NAMALWA (cell line): ENCODE measurements around the gene GCDH.
"Not testable (repeated sequence)": the region's sequence is repeated elsewhere in the genome, so short reads cannot be mapped to it uniquely, and the experiment has no call there.

Source experiments
- DNase-seq: peaks from one replicate; pipeline ENCODE4 v3.0.0-alpha.2; 2015; ENCODE audit warnings: low spot score

The GCDH gene

DNA sequence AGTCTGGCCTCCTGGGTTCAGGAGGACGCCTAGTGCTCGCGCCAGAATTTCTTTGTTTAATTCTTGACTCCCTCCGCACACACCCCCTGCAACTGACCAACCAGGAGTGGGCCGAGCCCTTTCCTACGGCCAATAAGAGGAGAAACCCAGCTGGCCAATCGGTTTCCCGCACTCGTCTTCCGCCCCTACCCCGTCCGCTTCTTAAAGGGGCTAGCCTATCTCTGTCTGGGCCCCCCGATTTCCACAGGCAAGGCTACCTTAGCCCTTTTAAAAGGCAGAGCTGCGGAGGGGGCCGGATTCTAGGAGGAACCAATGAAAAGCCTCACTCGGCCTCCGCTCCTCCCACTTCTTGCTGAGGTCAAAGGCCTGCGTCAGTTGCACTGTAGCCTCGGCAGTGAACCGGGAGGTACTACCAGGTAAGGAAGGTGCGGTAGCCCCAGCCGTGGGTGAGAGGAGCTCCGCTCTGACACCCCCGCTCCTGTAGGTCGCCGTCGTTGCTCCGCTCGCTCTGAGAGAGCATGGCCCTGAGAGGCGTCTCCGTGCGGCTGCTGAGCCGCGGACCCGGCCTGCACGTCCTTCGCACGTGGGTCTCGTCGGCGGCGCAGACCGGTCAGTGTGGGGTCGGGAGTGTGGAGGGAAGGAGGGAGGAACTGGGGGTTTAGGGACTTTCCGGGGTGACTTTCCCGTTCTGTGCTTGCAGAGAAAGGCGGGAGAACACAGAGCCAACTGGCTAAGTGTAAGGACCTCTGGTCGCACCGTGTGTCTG lies at the start of gene GCDH:
Gene GCDH (plus strand): TSS at position 374 of the 766 bp plus-strand sequence. CDS start 145 bp downstream, at position 519.
- DNase-seq, result peak; percentile 99

DNA sequence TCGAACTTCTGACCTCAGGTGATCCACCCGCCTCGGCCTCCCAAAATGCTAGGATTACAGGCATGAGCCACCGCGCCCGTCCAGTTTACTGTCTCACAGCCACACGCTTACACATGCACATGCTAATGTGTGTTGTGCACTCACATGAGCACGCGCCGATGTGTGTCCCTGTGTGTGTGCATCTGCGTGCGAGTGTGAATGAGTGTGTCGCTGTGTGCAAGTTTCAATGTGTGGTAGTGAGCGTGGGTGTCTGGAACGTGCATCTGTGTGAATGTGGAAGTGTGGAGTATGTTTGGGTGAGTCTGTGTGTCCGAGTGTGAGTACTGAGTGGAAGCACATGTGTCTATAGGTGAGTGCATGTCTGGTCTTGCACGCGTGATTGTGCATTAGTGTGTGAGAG lies 48.4 kb upstream of the GCDH start:
- DNase-seq, result no peak

DNA sequence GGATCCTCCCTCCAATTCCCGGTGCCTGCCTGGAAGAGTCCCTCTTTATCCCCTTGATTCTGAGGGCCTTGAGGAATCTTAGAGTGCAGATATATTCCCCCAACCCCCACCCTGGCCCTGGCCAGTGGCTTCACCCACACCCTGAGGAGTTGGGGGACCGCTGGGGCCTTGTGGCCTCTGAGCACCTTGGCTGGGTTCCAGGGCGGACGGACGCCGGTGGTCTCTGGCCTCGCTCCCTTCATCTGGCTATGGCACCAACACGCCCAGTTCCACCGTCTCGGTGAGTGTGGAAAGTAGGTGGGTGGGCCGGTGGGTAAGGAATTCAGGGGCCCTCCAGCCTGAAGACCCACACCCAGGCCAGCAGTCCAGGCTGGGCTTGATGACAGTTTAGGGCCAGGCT lies 47.6 kb upstream of the GCDH start:
- DNase-seq, result no peak

DNA sequence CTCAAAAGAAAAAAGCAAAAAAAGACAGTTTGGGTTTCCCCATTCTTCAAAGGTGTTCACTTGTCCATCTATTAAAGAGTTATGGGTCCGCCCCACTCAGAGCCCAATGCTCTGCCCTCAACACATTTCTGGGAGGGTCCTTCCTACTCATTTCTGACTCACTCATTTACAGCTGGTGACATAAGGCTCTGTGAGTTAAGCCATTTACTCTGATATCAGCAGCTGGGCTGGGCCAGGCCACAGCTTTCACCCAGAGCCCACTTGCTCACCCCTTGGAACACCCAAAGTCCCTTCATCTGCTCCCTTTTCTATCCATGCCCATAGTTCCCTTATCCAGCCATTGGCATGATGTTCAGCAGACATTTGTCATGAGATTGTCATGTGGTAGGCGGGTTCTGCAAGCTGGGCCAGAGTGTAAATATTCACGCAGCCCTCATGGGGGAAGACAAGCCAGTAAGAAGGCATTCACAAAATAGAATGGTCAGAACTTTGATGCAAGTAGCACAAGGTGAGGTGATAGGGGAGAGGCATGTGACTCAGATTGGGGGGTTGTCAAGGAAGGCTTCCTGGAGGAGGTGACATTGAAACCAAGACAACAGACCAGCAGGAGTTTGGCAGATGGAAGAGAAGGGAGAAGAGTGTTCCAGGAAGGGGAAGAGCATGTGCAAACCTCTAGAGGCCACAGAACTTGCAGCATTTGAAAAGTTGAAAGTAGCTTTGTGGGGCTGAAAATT lies 46.8 kb upstream of the GCDH start:
- DNase-seq, result no peak

DNA sequence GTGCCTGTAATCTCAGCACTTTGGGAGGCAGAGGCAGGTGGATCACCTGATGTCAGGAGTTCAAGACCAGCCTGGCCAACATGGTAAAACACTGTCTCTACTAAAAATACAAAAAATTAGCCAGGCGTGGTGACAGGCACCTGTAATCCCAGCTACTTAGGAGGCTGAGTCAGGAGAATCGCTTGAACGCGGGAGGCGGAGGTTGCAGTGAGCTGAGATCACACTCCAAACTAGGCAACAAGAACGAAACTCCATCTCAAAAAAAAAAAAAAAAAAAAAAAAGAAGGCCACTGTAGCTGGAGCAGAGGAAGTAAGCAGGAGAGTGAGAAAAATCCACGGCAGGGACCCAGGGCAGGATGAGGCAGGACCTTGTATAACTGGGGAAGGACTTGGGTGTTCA lies 44.3 kb upstream of the GCDH start:
- not testable (repeated sequence) for DNase-seq

DNA sequence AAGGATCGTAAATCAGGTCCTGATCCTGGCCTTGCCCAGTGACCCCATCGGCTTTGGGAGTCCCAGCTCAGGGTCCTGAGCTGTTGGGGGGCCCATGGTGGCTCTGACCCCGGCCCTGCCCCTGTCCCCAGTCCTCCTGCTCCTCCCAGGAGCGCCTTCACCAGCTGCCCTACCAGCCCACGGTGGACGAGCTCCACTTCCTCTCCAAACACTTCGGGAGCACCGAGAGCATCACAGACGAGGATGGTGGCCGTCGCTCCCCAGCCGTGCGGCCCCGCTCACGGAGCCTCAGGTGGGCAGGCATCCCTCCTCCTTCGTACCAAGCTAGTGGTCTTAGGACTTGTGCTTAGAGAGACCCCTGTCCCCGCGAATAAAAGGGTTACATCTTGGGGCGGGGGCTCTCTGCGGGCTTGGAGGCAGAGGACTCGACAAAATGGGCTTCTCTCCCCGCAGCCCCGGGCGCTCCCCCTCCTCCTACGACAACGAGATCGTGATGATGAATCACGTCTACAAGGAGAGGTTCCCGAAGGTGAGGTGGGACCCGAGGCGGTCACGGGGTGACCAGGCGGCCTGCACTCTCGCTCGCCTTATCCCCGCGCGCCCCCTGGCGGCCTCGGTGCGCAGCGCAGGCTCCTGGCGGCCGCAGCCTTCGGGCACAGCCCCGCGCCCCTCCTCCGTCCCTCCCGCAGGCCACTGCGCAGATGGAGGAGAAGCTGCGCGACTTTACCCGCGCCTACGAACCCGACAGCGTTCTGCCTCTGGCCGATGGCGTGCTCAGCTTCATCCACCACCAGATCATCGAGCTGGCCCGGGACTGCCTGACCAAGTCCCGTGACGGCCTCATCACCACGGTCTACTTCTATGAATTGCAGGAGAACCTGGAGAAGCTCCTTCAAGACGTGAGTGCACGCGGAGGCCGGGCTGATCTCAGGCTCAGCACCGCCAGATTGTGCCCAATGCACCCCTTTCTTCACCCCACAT lies 43.5 kb upstream of the GCDH start:
- DNase-seq, result peak; percentile 83

DNA sequence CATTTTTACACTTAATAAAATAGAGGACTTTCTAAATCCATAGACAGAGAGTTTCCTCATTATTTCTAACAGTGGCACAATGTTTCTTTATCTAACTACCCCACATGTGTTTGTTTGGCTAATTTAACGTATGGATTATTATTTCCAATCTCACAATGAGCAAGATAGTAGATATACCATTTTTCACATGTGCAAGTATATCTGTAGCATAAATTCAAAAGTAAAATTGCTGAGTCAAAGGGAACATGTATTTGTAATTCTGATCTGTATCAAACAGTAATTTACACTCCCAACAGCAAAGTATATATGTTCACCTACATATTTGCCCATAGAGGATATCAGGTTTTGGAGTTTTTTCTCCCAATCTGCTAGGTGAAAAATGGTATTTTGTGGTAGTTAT lies 34.3 kb upstream of the GCDH start:
- no peak for DNase-seq

DNA sequence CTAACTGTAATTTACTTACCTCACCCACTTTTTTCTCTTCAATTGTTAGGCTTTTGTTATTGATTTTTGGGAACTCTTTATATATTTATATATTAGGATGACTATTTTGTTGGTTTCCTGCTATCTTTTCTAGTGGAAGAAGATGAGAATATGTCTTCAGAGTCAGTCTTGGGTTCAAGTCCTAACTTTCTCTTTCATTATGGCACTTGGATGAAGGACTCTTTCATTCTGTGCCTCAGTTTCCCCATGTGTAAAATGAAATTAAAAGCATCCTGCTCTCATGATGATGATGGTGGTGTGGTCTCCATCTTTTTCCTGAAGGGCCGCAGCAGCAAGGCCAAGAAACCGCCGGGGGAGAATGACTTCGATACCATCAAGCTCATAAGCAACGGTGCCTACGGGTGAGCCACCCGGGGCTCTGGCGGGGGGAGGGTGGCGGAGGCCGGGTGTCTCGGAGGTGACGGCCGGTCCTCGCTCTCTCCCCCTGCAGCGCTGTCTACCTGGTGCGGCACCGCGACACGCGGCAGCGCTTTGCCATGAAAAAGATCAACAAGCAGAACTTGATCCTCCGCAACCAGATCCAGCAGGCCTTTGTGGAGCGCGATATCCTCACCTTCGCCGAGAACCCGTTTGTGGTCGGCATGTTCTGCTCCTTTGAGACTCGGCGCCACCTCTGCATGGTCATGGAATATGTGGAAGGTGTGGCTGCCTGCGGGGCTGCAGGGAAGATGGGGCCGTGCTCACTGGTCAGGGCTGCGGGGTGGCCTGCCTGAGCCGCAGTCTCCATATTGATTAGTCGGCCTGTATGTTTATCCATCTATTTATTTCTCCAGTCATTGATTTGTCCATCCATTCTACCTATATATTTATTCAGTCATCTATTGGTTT lies 32.7 kb upstream of the GCDH start:
- no peak for DNase-seq

DNA sequence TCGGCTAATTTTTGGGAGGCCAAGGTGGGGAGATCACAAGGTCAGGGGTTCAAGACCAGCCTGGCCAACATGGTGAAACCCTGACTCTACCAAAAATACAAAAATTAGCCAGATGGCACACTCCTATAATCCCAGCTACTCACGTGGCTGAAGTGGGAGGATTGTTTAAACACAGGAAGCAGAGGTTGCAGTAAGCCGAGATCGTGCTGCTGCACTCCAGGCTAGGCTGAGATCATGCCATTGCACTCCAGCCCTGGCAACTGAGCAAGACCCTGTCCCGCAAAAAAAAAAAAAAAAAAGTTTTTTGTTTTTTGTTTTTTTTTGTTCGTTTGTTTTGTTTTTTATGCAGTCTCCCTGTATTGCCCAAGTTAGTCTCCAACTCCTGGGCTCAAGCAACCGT lies 31.4 kb upstream of the GCDH start:
- DNase-seq, result no peak

DNA sequence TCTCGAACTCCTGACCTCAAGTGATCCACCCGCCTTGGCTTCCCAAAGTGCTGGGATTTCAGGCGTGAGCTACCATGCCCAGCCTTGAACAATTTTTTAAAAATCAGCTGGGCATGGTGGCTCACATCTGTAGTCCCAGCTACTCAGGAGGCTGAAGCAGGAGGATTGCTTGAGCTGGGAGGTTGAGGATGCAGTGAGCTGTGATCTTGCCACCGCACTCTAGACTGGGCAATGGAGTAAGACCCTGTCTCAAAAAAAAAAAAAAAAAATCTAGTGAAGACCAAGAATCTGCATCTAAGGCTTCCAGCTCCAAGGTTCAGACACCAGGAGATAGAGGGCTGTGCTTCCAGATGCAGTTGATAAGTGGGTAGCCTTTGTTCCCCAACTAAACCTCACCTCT lies 26.8 kb upstream of the GCDH start:
- DNase-seq, result no peak

DNA sequence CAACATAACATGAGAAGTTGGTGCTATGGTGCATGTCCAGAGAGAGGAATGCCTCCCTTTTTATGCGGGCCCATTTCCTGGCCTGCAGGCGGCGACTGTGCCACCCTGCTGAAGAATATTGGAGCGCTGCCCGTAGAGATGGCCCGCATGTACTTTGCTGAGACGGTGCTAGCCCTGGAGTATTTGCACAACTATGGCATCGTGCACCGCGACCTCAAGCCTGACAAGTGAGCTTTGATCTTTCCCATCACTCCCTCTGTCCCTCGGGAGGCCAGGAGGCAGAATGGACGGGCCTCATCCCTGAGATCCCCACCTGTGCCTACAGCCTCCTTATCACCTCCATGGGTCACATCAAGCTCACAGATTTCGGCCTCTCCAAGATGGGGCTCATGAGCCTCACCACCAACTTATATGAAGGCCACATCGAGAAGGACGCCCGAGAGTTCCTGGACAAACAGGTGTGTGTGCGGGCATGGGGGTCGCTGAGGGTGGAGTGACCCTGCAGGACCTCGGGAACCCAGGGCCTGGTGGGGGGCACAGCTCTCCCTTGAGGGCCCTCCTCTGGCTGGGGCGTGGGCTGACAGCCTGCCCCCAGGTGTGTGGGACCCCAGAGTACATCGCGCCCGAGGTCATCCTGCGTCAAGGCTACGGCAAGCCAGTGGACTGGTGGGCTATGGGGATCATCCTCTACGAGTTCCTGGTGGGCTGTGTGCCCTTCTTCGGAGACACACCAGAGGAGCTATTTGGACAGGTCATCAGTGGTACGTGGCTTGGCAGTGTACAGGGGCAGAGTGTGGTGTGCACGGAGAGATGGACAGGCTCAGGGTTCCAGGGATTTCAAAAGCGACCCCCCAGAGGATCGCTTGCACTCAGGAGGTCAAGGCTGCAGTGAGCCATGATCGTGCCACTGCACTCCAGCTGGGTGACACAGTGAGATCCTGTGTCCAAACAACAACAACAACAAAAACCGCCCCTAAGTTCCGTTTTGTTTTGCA lies 25.9 kb upstream of the GCDH start:
- DNase-seq, result no peak

DNA sequence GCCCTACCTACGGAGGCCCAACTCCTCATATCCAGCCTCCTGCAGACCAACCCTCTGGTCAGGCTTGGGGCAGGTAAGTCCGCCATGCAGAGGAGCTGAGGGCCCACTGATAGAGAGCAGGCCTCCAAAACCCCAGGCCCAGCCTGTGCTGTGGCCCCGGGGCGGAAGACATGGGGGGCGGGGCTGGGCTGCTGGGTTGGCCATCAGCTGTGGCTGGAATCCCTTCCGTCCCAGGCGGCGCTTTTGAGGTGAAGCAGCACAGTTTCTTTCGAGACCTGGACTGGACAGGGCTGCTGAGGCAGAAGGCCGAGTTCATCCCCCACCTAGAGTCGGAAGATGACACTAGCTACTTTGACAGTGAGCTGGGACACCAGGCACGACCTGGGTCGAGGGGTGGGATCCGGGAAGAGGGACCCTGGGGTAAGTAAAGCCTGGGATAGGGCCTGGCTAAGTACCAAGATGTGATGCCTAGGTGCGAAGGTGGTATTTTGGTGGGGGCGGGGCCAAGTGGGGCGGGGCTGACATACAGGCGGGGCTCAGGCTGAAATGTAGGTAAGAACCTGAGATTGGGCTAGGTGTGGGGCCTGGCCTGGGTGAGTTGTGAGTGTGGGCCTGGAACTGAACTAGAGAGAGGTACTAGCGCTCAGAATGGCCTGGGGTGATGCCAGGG lies 25.1 kb upstream of the GCDH start:
- DNase-seq, result no peak

DNA sequence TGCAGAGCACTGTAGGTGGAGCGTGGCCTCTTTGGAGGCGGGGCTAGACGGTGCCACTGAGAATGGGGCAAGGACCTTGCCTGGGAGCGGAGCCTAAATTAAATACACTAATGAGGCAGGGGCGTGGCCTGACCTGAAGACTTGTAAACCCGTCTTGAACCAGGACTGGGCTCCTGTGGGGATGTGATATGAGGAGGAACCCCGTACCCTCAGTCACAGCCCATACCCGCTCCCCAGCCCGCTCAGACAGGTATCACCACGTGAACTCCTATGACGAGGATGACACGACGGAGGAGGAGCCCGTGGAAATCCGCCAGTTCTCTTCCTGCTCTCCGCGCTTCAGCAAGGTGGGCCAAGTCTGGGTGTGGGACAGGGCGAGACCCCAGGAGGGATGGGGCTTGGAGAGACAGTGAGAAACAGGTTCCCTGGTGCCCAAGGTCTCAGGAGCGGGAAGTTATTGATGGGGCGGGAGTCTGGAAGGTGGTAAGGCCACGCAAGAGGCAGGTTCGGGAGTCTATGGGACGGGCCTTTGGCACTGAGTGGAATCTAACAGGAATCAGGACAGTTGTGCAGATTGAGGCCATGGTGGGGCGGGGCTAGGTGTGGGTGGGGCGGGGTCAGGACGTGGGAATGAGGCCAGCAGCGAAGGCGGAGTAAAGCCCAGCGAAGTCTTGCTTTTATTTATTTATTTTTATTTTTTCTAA lies 24.4 kb upstream of the GCDH start:
- no peak for DNase-seq

DNA sequence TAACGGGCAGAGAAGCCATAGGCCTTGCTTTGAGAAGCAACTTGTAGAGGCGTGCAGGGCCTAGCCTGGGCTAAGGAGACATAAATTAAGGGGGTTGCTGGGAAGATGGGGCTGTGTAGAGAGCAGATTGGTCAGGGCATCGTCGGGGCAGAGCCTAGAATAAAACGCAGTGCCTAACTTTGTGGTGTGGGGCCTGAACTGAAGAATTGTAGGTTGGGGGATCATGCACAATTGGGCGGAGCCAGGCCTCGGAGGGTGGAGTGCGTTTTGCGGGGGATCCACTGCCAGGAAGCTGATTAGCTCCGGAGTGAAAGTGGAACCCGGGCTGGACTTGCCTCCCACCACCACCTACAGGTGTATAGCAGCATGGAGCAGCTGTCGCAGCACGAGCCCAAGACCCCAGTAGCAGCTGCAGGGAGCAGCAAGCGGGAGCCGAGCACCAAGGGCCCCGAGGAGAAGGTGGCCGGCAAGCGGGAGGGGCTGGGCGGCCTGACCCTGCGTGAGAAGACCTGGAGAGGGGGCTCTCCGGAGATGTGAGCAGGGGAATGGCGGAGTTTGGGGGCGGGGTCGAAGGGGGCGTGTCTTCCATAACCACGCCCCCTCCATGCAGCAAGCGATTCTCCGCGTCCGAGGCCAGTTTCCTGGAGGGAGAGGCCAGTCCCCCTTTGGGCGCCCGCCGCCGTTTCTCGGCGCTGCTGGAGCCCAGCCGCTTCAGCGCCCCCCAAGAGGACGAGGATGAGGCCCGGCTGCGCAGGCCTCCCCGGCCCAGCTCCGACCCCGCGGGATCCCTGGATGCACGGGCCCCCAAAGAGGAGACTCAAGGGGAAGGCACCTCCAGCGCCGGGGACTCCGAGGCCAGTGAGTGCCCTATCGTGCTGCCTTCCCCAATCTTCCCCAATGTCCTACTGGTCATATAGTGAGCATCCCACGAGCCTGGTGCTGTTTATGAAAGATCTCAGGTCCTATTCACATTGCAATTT lies 23.6 kb upstream of the GCDH start:
- peak; percentile 39 for DNase-seq

DNA sequence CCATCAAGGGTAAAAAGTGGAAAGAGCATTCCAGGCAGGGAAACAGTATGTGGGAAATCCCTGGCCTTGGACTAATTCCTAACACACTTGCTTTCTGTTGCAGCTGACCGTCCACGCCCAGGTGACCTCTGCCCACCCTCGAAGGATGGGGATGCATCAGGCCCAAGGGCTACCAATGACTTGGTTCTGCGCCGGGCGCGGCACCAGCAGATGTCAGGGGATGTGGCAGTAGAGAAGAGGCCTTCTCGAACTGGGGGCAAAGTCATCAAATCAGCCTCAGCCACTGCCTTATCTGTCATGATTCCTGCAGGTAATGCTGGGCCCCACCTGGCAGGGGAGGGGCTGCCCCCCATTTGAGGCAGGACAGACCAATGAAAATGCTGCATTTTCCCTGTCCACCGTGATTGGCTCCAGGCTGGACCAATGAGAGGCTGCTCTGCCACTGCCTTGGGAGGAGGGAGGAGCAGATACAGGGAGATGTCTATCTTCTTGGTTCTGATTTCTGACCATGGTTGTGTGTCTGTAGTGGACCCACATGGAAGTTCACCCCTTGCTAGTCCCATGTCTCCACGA lies 22.3 kb upstream of the GCDH start:
- peak; percentile 57 for DNase-seq

DNA sequence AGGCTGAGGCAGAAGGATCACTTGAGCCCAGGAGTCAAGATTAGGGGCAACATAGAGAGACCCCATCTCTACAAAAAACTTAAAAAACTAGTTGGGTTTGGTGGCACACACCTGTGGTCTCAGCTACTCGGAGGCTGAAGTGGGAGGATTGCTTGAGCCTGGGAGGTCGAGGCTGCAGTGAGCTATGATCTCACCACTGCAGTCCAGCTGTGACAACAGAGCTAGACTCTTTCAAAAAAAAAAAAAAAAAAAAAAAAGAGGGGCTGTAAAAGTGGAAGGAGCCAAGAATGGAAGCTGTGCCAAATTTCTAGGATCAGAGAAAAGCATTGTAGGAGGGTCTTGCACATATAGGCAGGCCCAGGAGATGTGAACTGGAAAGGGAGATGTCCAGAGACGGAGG lies 19.3 kb upstream of the GCDH start:
- DNase-seq, result peak; percentile 33

DNA sequence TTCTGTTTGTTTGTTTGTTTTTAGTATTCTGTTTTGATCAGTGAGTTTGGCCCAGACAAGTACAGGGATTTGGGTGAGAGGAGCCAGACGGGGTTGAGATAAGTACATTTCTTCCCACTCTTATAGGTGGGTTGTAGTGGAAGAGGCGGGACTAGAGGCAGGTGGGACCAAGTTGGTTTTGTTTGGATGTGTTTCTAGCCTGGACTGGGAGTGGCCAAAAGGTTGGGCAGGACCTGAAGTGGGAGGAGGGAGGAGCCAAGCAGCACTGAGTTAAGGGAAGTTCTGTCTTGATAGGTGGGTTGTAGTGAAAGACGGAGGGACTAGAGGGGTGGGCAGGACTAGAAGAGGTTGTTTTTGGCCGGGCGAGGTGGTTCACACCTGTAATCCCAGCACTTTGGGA lies 18.7 kb upstream of the GCDH start:
- peak; percentile 53 for DNase-seq
